ENCODE measurements around the gene RARB.

The RARB gene

DNA sequence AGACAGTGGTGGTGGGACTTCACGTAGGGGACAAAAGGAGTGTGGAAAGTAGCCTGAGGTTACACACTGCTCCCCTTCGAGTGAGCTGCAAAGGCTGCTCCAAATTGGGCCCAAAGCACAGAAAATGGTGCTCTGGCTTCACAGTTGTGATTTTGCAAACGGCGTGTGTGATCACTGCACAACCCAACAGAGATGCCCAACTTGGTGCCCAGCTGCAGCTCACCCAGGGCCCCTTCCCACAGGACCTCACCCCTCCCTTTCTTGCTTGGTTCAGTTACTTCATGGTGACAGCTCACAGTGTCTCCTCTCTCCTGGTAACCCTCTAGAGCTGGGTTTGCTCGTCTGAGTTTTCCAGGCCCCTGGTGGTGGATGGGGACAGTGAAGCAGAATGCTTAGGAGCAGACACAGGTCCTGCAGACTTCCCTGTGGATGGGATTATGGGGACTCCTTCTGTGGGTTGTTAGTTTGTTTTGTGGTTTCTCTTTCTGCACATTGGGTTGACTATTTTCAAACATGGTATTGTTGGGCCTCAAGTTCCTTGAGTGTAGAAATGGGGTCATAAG is 138.4 kb downstream of the RARB start:
- TF ChIP-seq, protein P1, sequence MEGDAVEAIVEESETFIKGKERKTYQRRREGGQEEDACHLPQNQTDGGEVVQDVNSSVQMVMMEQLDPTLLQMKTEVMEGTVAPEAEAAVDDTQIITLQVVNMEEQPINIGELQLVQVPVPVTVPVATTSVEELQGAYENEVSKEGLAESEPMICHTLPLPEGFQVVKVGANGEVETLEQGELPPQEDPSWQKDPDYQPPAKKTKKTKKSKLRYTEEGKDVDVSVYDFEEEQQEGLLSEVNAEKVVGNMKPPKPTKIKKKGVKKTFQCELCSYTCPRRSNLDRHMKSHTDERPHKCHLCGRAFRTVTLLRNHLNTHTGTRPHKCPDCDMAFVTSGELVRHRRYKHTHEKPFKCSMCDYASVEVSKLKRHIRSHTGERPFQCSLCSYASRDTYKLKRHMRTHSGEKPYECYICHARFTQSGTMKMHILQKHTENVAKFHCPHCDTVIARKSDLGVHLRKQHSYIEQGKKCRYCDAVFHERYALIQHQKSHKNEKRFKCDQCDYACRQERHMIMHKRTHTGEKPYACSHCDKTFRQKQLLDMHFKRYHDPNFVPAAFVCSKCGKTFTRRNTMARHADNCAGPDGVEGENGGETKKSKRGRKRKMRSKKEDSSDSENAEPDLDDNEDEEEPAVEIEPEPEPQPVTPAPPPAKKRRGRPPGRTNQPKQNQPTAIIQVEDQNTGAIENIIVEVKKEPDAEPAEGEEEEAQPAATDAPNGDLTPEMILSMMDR (IDR thresholded peaks at IDR 0.05) = no peak
- no peak for TF ChIP-seq ZFX (IDR thresholded peaks at IDR 0.05; ENCODE audit: borderline replicate concordance)

DNA sequence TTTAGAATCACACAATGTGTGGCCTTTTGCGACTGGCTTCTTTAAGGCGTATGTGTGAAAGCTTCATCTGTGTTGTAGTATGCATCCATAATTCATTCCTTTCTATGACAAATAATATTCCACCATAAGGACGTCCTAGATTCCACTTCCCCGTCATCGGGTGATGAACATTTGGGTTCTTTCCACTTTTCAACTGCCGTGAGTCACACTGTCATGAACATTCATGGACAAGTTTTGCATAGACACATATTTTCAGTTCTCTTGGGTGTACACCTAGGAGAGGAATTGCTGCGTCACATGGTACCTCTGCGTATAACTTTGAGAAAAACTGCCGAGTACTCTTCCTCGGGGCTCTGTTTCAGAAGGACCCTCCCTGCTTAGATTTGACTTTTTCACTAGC is 139.3 kb downstream of the RARB start:
- TF ChIP-seq, protein P1 (IDR thresholded peaks at IDR 0.05) = no peak
- no peak for TF ChIP-seq ZFX (IDR thresholded peaks at IDR 0.05; ENCODE audit: borderline replicate concordance)
- H3K27ac ChIP-seq = no peak overlapping the region

More for the DNA sequence above, 138.4 kb downstream of the RARB start:
- H3K27ac ChIP-seq = no peak overlapping the region

DNA sequence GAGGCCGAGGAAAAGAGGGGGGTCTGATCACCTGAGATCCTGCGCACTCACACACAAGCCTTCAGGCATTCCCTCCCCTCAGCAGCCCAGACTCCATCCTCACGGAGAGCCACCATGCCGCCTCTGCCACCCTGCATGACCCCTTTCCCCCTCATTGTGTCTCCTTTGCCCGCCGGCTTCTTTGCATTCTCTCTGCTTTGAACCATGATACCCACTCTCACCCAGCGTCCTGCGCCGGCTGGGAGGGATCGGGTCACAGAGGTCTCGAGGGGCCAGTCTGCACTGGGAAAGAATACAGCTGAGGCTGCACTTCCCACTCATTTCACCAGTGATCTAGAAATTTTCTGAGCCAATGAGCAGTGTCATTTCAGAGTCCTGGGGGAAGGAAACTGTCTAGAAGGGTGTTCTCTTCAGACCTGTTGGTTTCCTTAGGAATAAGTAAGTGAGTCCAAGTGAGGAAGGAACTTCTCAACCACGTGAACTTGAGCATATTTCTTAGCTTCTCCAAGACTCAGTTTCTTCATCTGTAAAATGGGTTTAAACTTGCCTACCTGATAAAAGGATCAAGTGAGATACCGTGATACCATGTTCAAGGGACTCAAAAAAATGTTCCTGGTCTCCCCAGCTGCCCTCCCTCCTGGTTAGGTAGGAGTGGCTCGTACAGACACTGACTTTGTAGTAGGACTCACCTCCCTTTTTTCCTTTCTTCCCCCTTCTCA is 139.9 kb downstream of the RARB start:
- no peak for TF ChIP-seq ZFX (IDR thresholded peaks at IDR 0.05; ENCODE audit: borderline replicate concordance)
- TF ChIP-seq, protein P1 (IDR thresholded peaks at IDR 0.05) = no peak
- no peak overlapping the region for H3K27ac ChIP-seq

DNA sequence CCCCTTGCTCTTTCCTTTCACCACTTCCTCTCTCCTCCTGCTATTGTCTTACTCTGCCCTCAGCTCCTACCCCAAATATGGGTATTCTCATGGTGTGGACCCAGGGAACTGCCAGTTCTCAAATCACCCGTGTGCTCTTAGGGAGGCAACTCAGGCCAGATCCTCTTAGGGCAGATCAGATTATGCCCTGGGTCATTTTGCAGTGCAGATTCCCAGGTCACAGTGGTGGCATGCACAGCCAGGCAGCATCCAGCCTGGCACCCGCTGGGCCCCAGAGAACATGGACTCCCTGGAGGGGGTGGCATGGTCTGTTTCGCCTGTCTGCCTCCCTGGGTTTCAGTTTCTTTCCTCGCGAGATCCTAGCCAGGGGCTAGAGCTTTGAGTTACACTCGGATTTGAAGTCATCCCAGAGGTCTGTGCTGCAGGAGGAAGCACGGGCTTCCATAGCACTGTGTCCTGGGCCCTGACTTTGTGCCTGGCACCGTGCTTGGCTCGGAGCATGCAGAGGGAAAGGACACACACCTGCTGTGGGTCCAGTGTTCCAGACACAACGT is 140.5 kb downstream of the RARB start:
- TF ChIP-seq, protein P1 (IDR thresholded peaks at IDR 0.05) = no peak
- no peak for TF ChIP-seq ZFX (IDR thresholded peaks at IDR 0.05; ENCODE audit: borderline replicate concordance)
- H3K27ac ChIP-seq = no peak overlapping the region

DNA sequence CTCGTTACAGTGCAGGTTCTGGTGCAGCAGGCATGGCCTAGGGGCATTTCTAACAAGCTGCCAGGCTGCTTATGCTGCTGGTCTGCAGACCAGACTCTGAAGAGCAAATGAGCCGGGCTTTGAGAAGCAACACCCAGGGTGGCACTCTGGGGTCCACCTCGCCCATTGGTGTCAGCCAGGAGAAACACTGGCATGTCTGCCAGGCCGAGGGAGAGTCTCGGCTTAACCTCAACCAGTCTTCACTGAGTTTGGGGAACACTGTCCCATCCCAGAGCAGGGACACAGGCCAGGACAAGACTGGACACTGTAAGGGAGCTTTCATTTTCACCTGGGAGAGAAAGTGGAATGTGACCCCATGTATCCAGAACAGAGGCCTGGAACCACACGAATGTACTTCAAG is 143.2 kb downstream of the RARB start:
- no peak overlapping the region for H3K27ac ChIP-seq
- no peak for TF ChIP-seq ZFX (IDR thresholded peaks at IDR 0.05; ENCODE audit: borderline replicate concordance)
- TF ChIP-seq, protein P1 (IDR thresholded peaks at IDR 0.05) = no peak

DNA sequence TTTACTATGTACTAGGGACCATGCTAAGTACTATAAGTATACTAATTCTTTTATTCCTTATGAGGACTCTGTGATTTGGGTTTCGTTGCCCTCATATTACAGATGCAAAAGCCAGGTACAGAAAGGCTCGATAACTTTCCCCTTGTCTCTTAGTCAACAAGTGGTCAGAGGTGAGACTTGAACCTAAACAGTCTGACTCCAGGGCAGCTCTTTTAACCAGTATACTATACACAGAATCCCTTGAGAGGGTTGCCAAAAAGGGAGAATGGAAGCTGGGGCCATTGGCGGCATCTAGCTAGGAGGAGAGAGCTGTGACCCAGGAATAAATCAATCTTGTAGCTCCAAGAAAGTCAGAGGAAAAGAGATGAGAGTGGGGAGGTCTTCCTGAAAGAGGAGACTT is 144.3 kb downstream of the RARB start:
- TF ChIP-seq ZFX (IDR thresholded peaks at IDR 0.05; ENCODE audit: borderline replicate concordance) = no peak
- TF ChIP-seq, protein P1 (IDR thresholded peaks at IDR 0.05) = no peak
- no peak overlapping the region for H3K27ac ChIP-seq

DNA sequence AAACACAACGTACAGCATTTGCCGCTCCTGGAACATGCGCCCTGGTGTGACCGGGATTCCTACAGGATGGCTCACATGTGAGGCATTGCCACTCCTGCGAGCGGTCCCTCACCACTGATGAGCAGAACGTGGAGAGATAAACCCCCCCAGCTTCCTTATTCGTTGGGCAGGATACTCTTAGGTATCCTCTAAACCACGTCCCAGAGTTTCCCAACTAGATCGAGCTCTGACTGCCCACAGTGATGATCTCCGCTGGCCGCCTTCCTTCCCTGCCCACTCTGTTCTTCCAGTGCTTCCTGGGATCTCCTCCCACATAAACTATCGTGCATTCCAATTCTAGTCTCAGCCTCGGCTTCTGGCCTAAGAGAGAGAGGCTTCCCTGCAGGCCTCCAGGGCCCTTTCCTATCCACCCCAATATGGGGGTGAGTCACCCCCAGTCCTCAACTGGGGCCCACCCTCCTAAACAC is 144.9 kb downstream of the RARB start:
- H3K27ac ChIP-seq = no peak overlapping the region
- TF ChIP-seq ZFX (IDR thresholded peaks at IDR 0.05; ENCODE audit: borderline replicate concordance) = no peak
- TF ChIP-seq, protein P1 (IDR thresholded peaks at IDR 0.05) = no peak

All from 22Rv1 (cell line).